Measurements from ENCODE around the gene BTBD9. TPM values are rescaled to one million over a fixed set of nuclear protein-coding genes. Genes with fewer than 3 reads are reported as not detected.
A peak's percentile ranks its signal among the peaks of the same experiment; 100 is the strongest.

Gene BTBD9
- polyA plus RNA-seq, 4 donors = 5.1 to 10.2 (median 6.7) TPM

DNA sequence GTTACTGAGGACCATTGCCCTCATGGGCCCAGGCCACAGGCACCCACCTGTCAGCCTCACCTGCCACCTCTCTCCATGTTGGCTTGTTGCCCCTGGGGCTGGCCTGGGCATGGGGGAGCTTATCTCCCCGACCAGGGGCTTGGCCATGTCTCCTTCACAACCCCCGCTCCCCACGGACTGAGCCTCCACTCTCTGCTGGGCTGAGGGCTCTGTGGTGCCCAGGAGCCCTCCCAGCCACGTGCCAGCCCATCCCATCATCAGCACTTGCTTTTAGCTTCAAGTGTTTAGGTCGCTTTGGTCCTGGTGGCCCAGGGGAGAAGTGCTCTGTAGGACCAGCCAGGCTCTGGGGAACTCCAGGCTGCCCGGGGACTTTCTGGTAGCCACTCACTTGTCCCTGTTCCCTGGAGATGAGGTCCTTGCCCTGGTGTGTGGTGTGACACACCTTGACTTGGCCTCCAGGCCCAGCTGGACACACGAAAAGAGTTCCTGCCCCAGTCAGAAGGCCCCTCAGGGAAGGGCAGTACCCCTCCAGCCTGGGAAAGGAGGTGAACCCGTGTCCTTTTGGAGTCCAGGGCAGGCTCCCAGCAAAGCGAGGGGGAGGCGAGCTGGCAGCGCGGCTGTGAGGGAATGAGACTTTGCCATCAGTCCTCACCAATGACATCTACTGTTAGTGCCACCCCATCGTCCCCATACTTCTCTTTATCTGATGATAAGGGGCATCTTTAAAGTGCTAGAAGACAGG, 467.6 kb downstream of the BTBD9 start:
- H3K4me3 ChIP-seq (ENCODE audit: low read depth in 1 of 3, low read length in 3 of 3) = no peak overlapping the region
- no peak for FAIRE-seq
- WGBS, 3 donors = 35 to 77% (median 60%) methylated on average over 13 of the region's 13 CpGs
- H3K9me3 ChIP-seq (ENCODE audit: control insufficient read depth in 2 of 2, insufficient read depth in 1 of 2, low read depth in 1 of 2, low read length in 1 of 2) = no peaks in the 10 kb centered on the region
- no peaks in the 10 kb centered on the region for H3K27me3 ChIP-seq (ENCODE audit: control insufficient read depth in 3 of 3, insufficient read depth in 3 of 3, low read length in 3 of 3)
- DNase-seq = no peak
- peak overlapping the region in 2 of 3 donors; percentile 39 to 42 for H3K27ac ChIP-seq (ENCODE audit: low read depth in 1 of 3, low read length in 2 of 3)
- H3K36me3 ChIP-seq (ENCODE audit: control insufficient read depth in 3 of 3, insufficient read depth in 2 of 3, low read depth in 1 of 3, low read length in 3 of 3) = peaks cover 0 to 34% (median 0%) of the 10 kb centered on the region in 3 donors
- peaks cover 5 to 74% (median 11%) of the 10 kb centered on the region in 3 donors for H3K4me1 ChIP-seq (ENCODE audit: control insufficient read depth in 3 of 3, insufficient read depth in 2 of 3, low read depth in 1 of 3, low read length in 2 of 3)

DNA sequence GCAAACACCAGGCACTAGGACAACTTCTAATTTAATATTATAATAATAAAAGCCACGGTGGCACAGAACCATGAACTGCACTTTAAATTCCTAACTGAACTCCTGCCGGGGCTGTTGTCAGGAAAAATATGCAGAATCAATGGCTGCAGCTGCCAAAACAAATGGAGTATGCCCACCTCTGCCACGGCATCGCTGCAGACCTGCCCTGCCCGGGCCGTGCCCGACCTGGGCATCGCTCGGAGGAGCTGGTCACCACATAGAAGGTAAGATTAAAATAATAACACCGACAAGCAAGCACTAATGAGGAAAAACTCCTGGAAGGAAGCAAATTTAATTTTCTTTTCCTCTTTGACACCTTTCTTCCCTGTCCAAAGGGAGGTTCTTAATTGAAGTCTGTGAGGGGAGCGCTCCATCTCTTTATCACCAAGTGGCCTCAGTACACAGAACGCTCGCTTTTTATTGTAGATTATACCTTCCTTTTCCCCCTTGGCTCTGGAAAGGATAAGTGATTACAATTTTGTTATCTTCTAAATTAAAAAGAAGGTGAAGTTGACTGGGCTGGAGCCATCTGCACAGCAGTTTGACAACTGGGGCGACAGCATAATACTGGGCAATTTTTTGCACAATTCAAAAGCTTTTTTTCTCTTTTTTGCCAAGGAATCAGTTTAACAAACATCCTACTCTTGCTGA, 468.9 kb downstream of the BTBD9 start:
- no peaks in the 10 kb centered on the region for H3K9me3 ChIP-seq (ENCODE audit: control insufficient read depth in 2 of 2, insufficient read depth in 1 of 2, low read depth in 1 of 2, low read length in 1 of 2)
- DNase-seq = no peak
- H3K27ac ChIP-seq (ENCODE audit: low read depth in 1 of 3, low read length in 2 of 3) = no peak overlapping the region
- peaks cover 5 to 60% (median 9%) of the 10 kb centered on the region in 3 donors for H3K4me1 ChIP-seq (ENCODE audit: control insufficient read depth in 3 of 3, insufficient read depth in 2 of 3, low read depth in 1 of 3, low read length in 2 of 3)
- H3K4me3 ChIP-seq (ENCODE audit: low read depth in 1 of 3, low read length in 3 of 3) = no peak overlapping the region
- 28 to 69% (median 47%) methylated on average over 14 of the region's 14 CpGs for WGBS, 3 donors
- no peak for FAIRE-seq
- no peaks in the 10 kb centered on the region for H3K27me3 ChIP-seq (ENCODE audit: control insufficient read depth in 3 of 3, insufficient read depth in 3 of 3, low read length in 3 of 3)
- H3K36me3 ChIP-seq (ENCODE audit: control insufficient read depth in 3 of 3, insufficient read depth in 2 of 3, low read depth in 1 of 3, low read length in 3 of 3) = peaks cover 0 to 27% (median 0%) of the 10 kb centered on the region in 3 donors

DNA sequence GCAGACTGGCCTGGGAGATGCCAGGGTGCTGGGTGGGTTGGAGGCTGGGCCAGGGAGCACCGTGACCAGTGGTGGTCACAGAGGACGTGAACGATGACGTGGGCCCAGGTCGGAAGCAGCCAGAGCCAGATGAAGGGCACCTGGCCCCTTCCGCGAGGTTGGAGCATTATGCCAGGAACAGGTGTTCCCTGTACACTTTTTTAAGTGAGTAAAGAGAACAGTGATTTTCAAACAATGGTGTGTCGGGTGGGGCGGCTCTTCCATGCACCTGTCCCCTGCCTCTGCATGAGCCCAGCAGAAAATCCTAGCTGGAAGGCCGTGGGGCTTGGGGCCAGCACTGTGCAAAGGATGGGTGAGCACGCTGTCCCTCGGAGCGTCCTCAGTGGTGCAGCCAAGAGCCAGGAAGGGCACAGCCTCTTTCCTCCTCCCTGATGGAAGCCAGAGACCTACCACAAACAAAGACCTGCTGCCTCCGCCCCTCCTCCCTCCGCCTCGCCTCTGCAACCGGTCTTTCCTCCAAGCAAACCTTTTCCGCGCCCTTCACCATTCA, 469.7 kb downstream of the BTBD9 start:
- peaks cover 0 to 21% (median 0%) of the 10 kb centered on the region in 3 donors for H3K36me3 ChIP-seq (ENCODE audit: control insufficient read depth in 3 of 3, insufficient read depth in 2 of 3, low read depth in 1 of 3, low read length in 3 of 3)
- H3K9me3 ChIP-seq (ENCODE audit: control insufficient read depth in 2 of 2, insufficient read depth in 1 of 2, low read depth in 1 of 2, low read length in 1 of 2) = no peaks in the 10 kb centered on the region
- peak; percentile 37 to 40 for DNase-seq
- 24 to 62% (median 36%) methylated on average over 19 of the region's 19 CpGs for WGBS, 3 donors
- H3K4me3 ChIP-seq (ENCODE audit: low read depth in 1 of 3, low read length in 3 of 3) = no peak overlapping the region
- no peaks in the 10 kb centered on the region for H3K27me3 ChIP-seq (ENCODE audit: control insufficient read depth in 3 of 3, insufficient read depth in 3 of 3, low read length in 3 of 3)
- peak overlapping the region in 1 of 3 donors; percentile 6 for H3K27ac ChIP-seq (ENCODE audit: low read depth in 1 of 3, low read length in 2 of 3)
- FAIRE-seq = no peak
- H3K4me1 ChIP-seq (ENCODE audit: control insufficient read depth in 3 of 3, insufficient read depth in 2 of 3, low read depth in 1 of 3, low read length in 2 of 3) = peaks cover 5 to 55% (median 9%) of the 10 kb centered on the region in 3 donors

DNA sequence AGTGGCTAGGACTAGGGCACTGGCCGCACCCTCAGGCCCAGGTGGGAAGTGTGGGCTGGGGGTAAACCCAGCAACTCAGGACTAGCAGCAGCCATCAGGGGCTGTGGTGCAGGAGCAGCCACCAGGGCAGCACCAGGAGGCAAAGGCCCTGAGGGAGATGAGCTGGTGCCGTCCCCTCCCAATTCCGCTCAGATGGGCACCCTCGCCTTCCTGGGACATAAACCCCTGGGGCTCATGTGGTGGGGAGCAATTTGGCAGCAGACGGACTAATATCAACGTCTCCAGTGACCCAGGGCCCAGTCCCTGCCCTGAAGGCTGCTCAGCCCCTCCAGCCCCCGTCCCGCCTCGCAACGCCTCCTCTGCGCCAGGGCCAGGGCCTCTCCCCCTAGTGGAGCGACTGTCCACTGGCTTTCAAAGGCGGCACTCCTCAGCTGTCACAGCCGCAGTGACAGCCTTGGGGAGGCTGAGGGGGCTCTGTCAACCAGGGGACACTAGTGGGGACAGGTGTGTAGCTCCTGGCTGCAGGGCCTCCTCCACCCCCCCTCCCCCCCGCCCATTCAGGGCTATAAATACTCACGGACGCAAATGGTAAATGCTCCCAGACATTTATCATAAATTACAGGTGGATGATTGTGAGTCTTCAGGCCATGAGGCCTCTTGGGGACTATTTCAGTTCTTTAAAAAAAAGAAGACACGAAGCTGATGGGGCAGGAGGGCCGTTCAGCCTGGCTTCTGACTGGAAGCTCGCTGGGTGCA, 470.3 kb downstream of the BTBD9 start:
- Histone ChIP-seq H3K4me3 (ENCODE audit: low read depth in 1 of 3, low read length in 3 of 3) (no peak overlapping the region), H3K27ac (ENCODE audit: low read depth in 1 of 3, low read length in 2 of 3) (peak overlapping the region in 1 of 3 donors; percentile 6), H3K36me3 (ENCODE audit: control insufficient read depth in 3 of 3, insufficient read depth in 2 of 3, low read depth in 1 of 3, low read length in 3 of 3) (peaks cover 0 to 15% (median 0%) of the 10 kb centered on the region in 3 donors), H3K9me3 (ENCODE audit: control insufficient read depth in 2 of 2, insufficient read depth in 1 of 2, low read depth in 1 of 2, low read length in 1 of 2) (no peaks in the 10 kb centered on the region), H3K4me1 (ENCODE audit: control insufficient read depth in 3 of 3, insufficient read depth in 2 of 3, low read depth in 1 of 3, low read length in 2 of 3) (peaks cover 5 to 49% (median 8%) of the 10 kb centered on the region in 3 donors), H3K27me3 (ENCODE audit: control insufficient read depth in 3 of 3, insufficient read depth in 3 of 3, low read length in 3 of 3) (no peaks in the 10 kb centered on the region)
- FAIRE-seq (no peak), DNase-seq (no peak)
- WGBS, 3 donors = 57 to 73% (median 65%) methylated on average over 19 to 20 of the region's 20 CpGs

DNA sequence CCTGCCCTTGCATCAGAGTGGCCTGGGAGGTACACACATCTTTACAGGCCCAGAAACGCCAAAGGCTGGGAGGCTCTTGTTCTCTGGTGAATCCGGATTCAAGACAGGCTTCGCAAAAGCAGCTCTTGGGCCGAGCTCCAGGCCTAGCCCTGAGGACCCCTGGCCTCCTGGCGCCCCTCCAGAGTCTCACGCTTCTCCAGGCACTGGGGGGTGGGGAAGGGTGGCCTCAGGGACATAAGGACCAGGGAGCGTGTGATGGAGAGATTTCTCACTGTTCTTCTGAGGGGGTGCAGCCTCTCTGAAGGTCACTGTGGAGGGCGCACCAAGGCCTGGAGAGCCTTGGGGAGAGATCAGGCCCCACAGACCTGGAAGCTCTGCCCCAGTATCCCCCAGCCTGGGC, 471.0 kb downstream of the BTBD9 start:
- no peaks in the 10 kb centered on the region for H3K9me3 ChIP-seq (ENCODE audit: control insufficient read depth in 2 of 2, insufficient read depth in 1 of 2, low read depth in 1 of 2, low read length in 1 of 2)
- H3K4me3 ChIP-seq (ENCODE audit: low read depth in 1 of 3, low read length in 3 of 3) = no peak overlapping the region
- no peak for DNase-seq
- H3K4me1 ChIP-seq (ENCODE audit: control insufficient read depth in 3 of 3, insufficient read depth in 2 of 3, low read depth in 1 of 3, low read length in 2 of 3) = peaks cover 7 to 43% (median 7%) of the 10 kb centered on the region in 3 donors
- no peaks in the 10 kb centered on the region for H3K27me3 ChIP-seq (ENCODE audit: control insufficient read depth in 3 of 3, insufficient read depth in 3 of 3, low read length in 3 of 3)
- FAIRE-seq = no peak
- H3K36me3 ChIP-seq (ENCODE audit: control insufficient read depth in 3 of 3, insufficient read depth in 2 of 3, low read depth in 1 of 3, low read length in 3 of 3) = peaks cover 0 to 14% (median 0%) of the 10 kb centered on the region in 3 donors
- 83 to 93% (median 84%) methylated on average over 8 of the region's 8 CpGs for WGBS, 3 donors
- no peak overlapping the region for H3K27ac ChIP-seq (ENCODE audit: low read depth in 1 of 3, low read length in 2 of 3)

DNA sequence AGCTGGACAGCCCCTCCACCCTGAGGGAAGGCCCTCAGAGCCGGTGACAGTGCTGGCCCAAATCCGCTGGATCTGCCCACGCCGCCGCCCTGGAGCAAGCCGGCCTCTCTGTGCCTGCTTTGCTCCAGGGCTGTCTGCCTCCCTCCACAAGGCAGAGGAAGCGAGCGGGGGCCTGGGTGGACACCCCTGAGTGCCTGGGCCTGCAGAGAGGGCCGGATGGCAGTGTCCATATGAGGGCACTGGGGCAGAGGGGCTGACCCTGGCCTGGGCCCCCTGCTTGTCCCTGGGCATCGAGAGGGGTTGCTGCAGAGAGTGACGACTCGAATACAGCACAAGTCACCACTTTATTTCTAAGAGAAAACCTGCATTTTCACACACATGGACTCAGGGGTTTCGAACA, 471.6 kb downstream of the BTBD9 start:
- H3K36me3 ChIP-seq (ENCODE audit: control insufficient read depth in 3 of 3, insufficient read depth in 2 of 3, low read depth in 1 of 3, low read length in 3 of 3) = peaks cover 0 to 12% (median 0%) of the 10 kb centered on the region in 3 donors
- DNase-seq (no peak), FAIRE-seq (no peak)
- no peak overlapping the region for H3K4me3 ChIP-seq (ENCODE audit: low read depth in 1 of 3, low read length in 3 of 3)
- H3K9me3 ChIP-seq (ENCODE audit: control insufficient read depth in 2 of 2, insufficient read depth in 1 of 2, low read depth in 1 of 2, low read length in 1 of 2) = no peaks in the 10 kb centered on the region
- 92 to 96% (median 94%) methylated on average over 7 to 13 of the region's 13 CpGs for WGBS, 3 donors
- H3K4me1 ChIP-seq (ENCODE audit: control insufficient read depth in 3 of 3, insufficient read depth in 2 of 3, low read depth in 1 of 3, low read length in 2 of 3) = peaks cover 7 to 37% (median 8%) of the 10 kb centered on the region in 3 donors
- H3K27me3 ChIP-seq (ENCODE audit: control insufficient read depth in 3 of 3, insufficient read depth in 3 of 3, low read length in 3 of 3) = no peaks in the 10 kb centered on the region
- H3K27ac ChIP-seq (ENCODE audit: low read depth in 1 of 3, low read length in 2 of 3) = no peak overlapping the region

DNA sequence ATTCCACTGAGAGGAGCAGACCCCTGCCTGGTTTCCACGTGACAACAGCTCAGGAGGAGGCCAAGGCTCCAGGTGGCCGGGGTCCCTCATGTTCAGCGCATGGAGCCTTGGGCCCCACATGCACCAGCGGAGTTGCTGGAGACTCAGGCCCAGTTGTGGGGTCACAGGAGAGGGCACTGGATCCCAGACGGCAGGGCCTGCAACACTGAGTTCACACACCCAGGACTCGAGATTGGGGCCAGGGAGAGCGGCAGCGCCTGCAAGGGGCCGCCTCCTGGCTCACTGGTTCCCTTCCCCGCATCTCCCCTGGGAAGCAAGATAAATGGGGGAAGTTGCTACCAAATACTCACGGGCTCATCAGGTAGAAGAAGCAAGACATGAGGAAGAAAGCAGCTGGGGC, 472.1 kb downstream of the BTBD9 start:
- DNase-seq (no peak), FAIRE-seq (no peak)
- H3K4me3 ChIP-seq (ENCODE audit: low read depth in 1 of 3, low read length in 3 of 3) = no peak overlapping the region
- H3K36me3 ChIP-seq (ENCODE audit: control insufficient read depth in 3 of 3, insufficient read depth in 2 of 3, low read depth in 1 of 3, low read length in 3 of 3) = peaks cover 0 to 11% (median 0%) of the 10 kb centered on the region in 3 donors
- H3K27me3 ChIP-seq (ENCODE audit: control insufficient read depth in 3 of 3, insufficient read depth in 3 of 3, low read length in 3 of 3) = no peaks in the 10 kb centered on the region
- H3K9me3 ChIP-seq (ENCODE audit: control insufficient read depth in 2 of 2, insufficient read depth in 1 of 2, low read depth in 1 of 2, low read length in 1 of 2) = no peaks in the 10 kb centered on the region
- no peak overlapping the region for H3K27ac ChIP-seq (ENCODE audit: low read depth in 1 of 3, low read length in 2 of 3)
- 90 to 94% (median 90%) methylated on average over 11 of the region's 11 CpGs for WGBS, 3 donors
- peaks cover 5 to 32% (median 8%) of the 10 kb centered on the region in 3 donors for H3K4me1 ChIP-seq (ENCODE audit: control insufficient read depth in 3 of 3, insufficient read depth in 2 of 3, low read depth in 1 of 3, low read length in 2 of 3)

All from small intestine (tissue), 7 donors.